ENCODE results near the gene VDR.

VDR gene

GRCh38 chr12:47930634-47931033 is 25.8 kb upstream of the VDR start:
- no peak for DNase-seq (ENCODE audit: low spot score)

DNA sequence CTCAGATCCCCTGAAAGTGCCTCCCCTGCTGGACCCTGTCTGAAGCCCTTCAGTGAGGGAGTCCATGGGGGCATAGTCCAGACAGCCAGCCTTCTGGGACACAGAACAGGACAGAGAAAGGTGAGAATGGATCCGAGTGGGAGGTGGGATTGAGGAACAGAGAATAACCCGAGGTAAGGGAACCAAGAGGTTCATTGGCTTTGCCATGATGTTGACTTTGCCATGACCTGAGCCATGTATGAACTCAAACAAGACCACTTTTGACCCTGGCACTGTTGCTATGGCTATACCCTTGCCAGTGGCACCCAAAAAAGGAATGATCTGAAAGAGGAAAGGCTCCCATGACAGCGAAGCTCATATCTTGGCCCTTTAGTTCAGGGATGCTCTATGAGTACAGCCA is 22.6 kb upstream of the VDR start:
- DNase-seq (ENCODE audit: low spot score) = no peak

DNA sequence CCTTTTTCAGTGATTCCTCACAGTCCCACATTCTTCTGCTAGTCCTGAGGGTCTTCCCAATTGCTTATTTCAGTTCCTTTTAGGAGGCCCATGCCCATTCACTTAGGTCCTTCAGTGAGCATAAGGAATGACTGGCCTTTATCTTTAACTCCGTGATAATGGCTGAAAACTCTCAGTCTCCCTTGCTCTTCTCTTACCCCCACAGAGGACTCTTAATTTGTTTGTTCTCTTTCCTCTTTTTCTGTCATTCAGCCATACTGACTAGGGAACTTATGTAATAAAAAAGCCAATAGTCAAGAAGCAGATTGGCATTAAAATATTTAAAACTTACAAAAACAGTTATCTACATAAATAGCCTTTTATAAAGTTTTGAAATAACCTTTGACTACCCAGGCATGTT is 17.1 kb upstream of the VDR start:
- DNase-seq (ENCODE audit: low spot score) = no peak

GRCh38 chr12:47920913-47921312 is 16.1 kb upstream of the VDR start:
- DNase-seq (ENCODE audit: low spot score) = no peak

DNA sequence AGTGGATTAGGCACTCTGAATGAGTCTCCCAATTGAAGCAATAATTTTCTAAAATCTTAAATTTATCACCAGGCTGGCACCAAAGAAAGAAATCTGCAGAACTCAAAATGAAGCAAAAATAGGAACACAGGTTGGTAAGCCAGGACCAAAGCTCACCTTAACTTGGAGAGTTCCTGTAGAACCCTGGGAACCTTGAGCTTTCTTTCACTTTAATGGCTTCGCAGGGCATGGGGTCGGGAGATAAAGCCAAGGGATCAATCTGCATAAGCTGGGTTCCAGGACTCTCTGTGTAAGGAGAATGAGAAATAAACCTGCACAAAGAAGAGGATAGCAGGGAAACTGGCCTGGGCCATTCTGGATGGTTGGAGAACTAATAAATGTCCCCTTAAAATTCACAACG is 8.3 kb upstream of the VDR start:
- no peak for DNase-seq (ENCODE audit: low spot score)

DNA sequence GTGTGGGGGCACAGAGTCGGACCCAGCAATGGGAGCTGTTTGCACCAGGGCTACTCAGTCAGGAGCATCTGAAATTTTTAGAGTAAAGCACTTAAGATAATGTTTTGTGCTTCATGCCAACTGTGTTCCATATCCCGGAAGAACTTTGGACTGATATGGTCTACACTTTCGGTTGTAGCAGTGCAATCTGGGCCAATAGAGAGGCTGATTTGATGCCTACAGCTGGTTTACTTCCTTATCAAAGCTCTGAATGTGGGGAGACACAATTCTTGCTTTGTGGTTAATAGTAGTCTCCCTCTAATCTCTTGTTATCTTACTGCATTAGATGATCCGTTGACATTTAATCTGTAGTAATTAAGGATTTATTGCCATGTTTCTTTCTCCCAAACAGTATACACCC is 7.8 kb upstream of the VDR start:
- no peak for DNase-seq (ENCODE audit: low spot score)

GRCh38 chr12:47910981-47911380 is 6.2 kb upstream of the VDR start:
- DNase-seq (ENCODE audit: low spot score) = no peak

GRCh38 chr12:47910486-47910885 is 5.7 kb upstream of the VDR start:
- no peak for DNase-seq (ENCODE audit: low spot score)

DNA sequence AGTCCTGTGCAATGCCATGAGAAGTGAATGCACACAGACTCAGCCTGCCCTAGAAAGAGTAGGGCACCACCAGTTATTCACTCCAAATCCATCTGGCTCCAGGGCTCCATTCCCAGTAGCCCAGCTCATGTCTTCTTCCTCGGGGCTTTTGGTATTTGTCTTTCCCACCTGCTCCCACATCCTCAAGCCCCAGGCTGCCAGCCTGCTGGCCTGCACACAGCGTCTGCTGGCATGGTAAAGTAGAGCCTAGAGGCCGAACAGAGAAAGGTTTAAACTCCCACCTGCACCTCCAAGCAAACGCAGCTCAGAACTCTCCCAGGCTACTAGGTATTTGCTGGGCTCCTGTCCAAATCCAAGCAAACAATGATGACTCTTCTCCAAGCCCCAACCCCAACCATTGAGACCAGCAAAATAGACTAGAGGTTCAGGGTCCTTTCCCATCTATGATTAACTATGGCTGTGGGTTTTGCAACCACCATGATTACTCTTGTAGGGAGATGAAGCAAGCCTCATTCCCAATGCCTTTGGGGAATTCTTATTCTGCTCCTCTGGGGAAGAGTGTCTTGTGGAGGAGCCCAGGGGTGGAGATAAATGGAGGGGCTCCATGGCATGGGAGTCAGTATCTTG is 5.2 kb upstream of the VDR start:
- no peak for DNase-seq (ENCODE audit: low spot score)

- no peak for DNase-seq (ENCODE audit: low spot score)
Observed at GRCh38 chr12:47908738-47909137, 3.9 kb upstream of the VDR start.

DNA sequence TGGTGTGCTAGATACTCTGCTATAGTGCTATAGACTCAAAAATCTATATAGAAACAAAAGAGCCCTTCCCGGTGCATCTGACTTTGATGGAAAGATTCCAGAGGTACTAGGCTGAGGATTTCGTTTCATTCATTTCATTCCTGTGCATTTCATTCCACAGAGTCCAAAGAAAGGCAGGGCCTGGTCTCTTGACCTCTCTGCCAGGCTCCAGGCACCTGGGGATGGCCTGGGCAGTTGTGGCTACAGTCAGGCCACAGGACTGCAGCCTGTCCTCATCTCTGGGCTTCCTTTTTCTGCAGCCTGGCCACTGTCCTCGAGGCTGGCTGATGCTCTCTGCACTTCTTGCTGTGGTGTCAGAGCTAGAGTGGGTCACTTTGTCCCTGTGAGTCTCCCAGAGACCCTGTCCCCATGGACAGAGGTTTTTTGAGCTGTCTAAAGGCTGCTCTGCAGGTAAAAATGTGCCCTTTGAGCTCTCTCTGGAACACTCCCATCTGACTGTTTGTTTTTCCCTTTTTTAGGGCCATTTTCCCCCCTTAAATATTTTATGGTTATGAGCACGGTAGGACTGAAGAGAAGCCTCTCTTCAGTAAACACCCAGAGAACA is 3.2 kb upstream of the VDR start:
- peak; percentile 37 for DNase-seq (ENCODE audit: low spot score)

DNA sequence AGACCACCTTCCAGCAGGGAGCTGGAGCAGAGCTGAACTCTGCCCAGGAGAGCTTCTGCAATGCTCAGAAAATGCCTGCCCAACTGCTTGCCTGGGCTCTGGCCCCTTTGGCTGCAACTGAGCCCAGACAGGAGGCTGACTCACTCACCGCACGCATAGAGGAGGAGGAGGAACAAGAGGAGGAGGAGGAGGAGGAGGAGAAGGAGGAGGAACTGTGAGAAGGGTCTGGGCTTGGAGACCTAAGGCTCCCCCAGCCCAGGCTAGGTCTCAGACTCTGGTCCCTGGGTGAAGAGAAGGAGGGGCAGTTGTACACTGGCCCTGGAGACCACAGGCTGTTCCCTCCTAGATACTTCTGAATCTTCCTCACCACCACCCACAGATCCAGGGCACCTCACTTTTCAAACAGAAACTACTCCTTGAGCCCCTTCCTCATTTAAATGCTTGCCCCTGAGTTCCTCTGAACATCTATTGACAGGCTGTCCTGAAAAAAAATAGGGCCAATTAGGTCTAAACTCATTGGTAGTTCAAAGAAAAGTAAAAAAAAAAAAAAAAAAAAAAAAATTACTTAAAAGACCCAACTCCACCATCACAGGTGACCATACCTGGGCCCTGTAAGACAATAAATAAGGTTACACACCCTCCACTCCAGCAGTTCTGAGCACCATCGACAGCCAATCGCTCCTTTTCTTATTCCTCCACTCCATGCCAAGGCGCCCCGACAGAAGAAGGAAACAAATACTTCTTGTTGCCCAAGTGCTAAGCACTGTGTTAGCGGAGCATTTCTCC is 674 bp downstream of the VDR start:
- peak; percentile 85 for DNase-seq (ENCODE audit: low spot score)

- peak; percentile 44 for DNase-seq (ENCODE audit: low spot score)
Observed at GRCh38 chr12:47903151-47903611, 1.6 kb downstream of the VDR start.

DNA sequence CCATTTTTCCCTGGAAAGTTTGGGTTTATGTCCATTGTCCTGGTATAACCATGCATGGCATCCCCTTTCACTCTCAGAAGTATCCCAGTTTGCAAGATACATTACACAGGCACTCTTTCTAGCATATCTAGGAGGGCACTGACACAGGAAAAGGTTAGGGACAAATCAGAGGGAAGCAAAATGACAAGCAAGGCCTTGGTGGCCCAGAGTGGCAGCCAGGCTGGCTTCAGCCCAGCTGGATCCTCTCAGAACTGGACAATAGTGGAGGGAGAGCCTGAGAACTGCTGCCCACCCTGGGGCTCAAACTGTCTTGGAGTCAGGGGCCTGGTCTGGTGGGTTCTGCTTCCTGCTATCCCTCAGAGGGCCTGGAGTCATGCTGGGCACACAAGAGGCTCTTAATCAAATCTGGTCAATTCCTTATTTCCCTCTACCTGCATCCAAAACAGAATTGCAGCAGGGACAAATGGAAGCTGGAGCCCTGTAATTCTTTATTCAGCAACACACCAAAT is 2.6 kb downstream of the VDR start:
- no peak for DNase-seq (ENCODE audit: low spot score)

DNA sequence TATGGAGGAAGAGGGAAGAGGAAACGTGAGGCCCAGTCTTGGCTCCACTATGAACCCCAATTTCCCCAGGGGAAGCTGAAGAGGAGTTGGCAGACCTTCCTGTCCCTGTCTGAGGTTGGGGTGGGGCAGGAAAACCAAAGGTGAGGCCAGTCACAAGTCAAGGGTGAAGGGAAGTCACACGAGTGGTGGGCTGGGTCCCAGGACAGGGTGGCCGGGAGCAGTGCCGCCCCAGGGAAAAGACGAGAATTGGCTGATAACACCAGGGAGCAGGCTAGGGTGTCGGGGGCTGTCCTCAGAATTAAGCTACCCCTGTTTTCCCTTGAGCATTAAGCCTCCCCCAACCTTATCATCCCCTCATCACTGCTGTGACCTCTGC is 3.1 kb downstream of the VDR start:
- no peak for DNase-seq (ENCODE audit: low spot score)

DNA sequence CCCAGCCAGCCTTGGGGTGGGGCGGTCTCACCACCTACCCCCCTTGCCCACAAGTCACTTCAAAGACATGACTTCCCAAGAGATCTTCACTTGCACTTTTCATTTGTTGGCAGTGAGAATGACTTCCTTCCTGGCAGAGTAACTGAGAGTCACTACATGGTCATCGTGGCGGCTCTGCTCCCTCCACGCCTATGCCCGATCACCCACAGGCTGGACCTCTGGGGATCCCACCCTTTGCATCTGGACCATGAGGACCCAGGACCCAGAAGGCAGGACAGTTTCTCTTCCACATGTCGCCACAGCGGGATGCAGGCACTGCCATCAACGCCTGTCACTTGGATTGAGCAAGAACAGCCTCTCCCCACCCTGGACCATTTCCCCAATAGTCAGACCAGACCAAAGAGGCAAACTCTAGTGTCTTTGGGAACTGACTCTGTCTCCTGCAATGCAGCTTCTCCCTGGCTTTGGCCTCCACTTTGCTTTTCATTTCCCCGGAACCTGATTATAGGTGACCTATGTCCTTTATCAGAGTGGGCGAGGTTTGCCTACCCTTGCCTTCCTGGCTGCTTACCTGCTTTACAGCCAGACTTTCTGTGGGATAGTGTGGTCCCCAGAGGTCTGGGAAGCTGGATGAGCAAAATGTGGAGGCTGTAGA is 3.6 kb downstream of the VDR start:
- DNase-seq (ENCODE audit: low spot score) = peak; percentile 39

- DNase-seq (ENCODE audit: low spot score) = peak; percentile 38
Observed at GRCh38 chr12:47900131-47901062, 4.4 kb downstream of the VDR start.

DNA sequence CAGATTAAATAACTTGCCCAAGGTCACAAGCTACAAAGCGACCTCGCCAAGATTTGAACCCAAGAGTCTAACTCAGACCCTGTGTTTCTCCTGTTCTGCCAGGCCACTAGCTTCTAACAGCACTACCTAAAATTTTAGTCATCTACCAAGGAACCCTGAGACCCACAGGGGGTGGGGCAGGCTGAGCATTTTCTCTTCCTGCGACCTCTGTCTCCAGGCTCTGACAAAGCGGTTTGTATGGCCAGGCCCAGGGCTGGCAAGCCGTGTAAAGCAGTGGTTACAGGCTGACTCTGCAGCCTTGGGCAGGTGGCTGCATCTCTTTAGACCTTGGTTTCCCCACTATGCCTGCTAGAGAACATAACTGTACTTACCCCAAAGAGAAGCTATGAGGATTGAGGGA is 5.3 kb downstream of the VDR start:
- DNase-seq (ENCODE audit: low spot score) = no peak

GRCh38 chr12:47896633-47897032 is 8.2 kb downstream of the VDR start:
- no peak for DNase-seq (ENCODE audit: low spot score)

DNA sequence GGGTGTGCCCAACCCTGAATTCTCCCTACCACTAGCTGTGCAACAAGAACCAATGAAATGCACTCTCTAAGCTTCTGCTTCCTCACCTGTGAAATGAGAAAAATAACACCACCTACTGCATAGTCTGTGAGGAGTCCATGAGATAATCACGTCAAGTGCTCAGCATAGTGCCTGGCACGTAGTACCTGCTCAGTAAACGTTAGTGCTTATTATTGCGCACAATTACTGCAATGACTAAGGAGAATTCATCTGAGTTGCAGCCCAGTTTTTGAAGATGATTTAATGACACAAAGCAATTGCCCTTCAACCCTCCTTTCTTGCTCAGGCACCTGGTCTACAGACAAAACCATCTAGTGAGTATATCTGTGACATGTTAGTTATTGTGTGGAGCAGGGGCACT is 8.8 kb downstream of the VDR start:
- DNase-seq (ENCODE audit: low spot score) = no peak

DNA sequence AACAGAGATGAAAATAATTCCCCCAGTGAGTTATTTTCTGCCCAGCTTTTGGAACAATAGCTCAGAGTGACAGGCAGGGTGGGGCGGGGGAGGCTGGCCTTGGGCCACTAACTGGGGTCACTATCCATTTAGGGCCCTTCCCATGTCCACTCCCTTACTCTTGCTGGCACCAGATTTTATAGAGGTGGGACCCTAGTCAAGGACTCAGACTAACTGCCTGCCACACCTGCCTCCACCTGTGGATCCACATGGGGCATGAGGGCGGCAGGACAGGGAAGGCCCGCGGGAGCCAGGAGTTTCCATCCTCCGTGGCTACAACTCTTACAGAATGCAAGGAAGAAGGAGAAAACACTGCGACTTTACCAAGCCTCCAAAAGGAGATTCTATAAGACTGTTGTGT is 10.1 kb downstream of the VDR start:
- DNase-seq (ENCODE audit: low spot score) = no peak

GRCh38 chr12:47894068-47894467 is 10.7 kb downstream of the VDR start:
- DNase-seq (ENCODE audit: low spot score) = no peak

Data from LoVo (cell line).